Stimulated activated naive CD4-positive, alpha-beta T cell (primary cell): ENCODE measurements around the gene CCSER1.

ENCODE experiments used
- DNase-seq, 6 experiments: peaks; one replicate each; lab custom pipeline; 2025; lab: John Stamatoyannopoulos, UW

The CCSER1 gene

DNA sequence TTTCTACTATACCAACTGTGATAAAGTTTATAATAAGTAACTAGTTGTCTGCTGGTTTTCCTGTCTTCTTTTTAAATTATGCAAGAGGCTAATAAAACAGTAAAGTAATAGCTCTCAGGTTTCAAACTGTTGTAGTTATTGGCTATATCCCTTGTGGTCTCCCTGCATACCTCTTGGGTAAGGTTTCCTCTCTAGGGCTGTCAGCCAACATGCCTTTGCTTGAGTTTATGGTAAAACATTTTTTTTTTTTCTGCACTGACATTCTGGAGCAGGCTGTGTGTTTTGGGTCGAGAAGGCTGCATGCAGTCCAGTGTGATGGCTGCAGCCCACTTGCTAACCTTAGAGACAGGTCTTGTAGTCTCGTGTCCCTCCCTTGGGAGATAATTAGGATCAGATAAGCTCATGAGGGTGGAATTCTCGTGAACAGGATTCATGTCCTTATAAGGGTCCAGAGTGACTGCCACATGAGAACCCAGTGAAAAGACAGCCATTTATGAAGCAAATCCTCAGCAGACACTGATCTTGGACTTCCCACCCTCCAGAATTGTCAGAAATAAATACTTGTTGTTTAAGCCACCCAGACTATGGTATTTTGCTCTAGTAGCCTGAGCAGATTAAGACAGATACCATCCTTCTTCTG lies 831.2 kb downstream of the CCSER1 start:
- no peak for DNase-seq

DNA sequence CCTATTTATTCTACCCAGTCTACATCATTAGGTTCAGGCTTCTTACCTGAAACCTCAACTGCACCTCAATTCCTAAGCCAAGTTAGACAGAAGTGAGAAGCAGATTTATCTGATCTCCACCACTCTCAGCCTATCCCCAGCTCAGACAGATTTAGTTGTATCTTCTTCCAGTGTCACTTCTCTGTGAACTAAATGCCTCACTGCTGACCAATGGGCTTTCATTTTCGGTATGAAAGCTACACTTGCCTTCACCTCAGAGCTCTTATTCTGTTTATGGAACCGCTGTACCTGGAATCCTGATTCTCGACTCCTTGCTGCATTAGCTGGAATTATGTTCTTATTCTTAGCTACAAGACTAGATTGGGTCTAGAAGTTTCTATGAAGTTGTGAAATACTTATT lies 833.2 kb downstream of the CCSER1 start:
- DNase-seq = no peak

- no peak for DNase-seq
Observed at GRCh38 chr4:90960840-90961239, 833.6 kb downstream of the CCSER1 start.

DNA sequence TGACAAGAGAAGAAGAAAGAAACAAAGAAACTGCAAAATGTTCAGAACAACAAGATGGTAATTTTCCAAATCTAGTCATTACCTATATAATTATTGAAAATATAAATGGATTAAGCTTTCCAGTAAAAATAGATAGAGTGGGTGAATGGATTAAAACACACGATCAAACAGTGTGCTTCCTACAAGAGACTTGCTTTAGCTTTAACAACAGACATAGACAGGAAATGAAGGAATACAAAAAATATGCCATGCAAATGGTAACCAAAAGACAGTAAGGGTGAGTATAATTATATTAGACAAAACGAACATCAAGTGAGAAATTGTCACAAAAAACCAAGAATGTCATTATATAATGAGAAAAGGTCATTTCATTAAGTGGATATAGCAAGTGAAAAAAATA lies 842.8 kb downstream of the CCSER1 start:
- no peak for DNase-seq

- no peak for DNase-seq
Observed at GRCh38 chr4:90977726-90978125, 850.5 kb downstream of the CCSER1 start.

- DNase-seq = no peak
Observed at GRCh38 chr4:90979556-90979955, 852.4 kb downstream of the CCSER1 start.

GRCh38 chr4:90982813-90983212 lies 855.6 kb downstream of the CCSER1 start:
- DNase-seq = no peak

GRCh38 chr4:90990284-90990683 lies 863.1 kb downstream of the CCSER1 start:
- DNase-seq = no peak

GRCh38 chr4:90992213-90992612 lies 865.0 kb downstream of the CCSER1 start:
- no peak for DNase-seq

DNA sequence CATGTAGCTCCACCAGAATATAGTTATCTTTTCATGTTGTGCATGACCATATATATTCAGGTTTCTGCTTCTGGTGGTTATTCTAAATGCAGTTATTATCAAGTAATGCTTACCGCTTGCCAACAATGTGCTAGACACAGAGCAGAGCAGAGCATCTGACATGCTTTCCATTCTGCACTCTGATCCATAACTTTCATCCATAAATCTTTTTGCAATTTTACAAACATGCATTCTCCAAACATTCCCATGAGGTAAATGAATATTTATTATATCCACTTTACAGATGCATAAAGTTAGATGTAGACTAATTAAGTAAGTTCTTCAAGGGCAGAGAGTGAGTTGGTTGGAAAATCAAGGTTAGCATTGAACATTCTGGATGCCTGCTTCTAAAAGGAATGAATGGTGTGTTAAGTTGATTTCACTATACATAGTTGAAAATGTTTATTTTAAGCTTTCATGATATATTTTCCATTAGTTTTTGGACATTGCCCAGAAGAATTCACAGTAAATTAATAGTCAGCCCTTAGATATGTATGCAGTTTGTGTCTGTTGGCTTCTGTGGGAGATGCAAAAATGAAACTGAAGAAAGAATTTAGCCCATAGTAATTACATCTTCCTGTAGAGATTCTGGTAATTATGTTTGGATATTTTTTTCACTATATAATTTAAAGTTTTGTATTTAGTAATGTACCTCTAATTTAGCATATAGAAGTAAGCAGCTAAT lies 867.8 kb downstream of the CCSER1 start:
- DNase-seq = no peak

DNA sequence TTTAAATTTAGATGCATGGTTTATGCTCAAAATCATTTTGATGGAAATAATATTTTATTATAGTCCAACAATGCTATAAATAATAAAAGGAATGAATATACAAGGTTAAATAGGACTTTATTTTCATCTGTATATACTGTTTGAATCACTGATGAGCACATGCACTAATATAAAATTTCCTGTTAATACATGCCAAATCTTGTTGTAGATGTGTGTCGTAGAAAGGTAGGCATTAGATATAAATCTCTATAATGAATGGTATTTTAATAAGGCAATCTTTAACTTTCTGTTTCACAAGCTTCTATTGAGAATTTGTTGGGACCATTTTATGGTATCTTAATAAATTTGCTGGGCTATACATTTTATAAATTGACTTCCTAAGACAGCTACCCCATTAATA lies 868.8 kb downstream of the CCSER1 start:
- no peak for DNase-seq

DNA sequence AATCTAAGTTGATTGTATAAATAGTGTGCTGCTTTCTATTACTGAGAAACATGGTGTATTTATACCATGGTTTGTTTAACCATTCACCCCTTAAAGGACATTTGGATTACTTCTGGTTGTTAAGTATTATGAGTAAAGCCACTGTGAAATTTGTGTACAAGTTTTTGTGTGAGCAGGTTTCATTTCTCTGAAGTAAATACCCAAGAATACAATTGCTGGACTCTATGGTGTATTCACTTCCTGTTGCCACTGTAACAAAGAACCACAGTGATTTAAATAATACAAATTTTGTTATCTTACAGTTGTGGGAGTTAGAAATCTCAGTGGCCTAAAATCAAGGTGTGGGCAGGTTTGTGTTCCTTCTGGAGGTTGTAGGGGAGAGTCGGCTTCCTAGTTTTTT lies 869.6 kb downstream of the CCSER1 start:
- no peak for DNase-seq

- no peak for DNase-seq
Observed at GRCh38 chr4:91015861-91016260, 888.7 kb downstream of the CCSER1 start.

DNA sequence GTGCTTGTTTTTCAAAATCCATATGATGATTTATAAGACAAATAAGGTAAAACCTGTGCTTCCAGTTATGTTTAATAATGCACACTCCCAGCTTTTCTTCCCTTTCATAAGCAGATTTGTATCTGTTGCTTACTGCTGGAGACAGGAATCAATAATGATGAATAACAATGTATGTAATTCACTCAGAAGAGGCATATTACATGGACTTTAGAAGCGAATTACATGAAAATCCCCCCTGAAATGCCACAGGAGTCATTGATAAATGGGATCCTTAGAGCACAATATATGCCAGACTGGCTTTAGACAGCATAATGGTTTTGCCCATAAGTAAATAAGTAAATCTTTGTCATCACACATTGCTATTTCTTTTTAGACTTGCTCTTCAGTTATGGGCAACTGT lies 892.3 kb downstream of the CCSER1 start:
- no peak for DNase-seq

GRCh38 chr4:91025241-91026148 lies 898.3 kb downstream of the CCSER1 start:
- no peak for DNase-seq

DNA sequence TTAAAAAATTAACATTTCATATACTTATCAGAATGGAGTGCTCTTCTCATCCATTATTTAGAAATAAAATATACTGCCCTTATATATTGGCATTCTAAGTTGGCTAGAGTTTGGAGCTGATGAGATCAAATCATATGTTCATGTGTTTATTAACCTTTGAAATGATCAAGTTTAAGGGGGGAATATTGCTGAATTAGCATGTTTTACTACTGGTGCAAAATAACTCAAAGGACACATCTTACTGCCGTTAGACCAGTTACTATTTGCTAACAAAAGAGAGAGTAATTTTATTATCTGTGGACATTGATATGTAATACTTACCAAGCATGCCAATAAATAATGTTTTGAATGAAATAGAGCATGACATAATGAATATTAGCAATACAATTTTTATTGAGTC lies 901.0 kb downstream of the CCSER1 start:
- DNase-seq = no peak

- DNase-seq = no peak
Observed at GRCh38 chr4:91031761-91032160, 904.6 kb downstream of the CCSER1 start.

- DNase-seq = no peak
Observed at GRCh38 chr4:91032725-91033445, 905.7 kb downstream of the CCSER1 start.

DNA sequence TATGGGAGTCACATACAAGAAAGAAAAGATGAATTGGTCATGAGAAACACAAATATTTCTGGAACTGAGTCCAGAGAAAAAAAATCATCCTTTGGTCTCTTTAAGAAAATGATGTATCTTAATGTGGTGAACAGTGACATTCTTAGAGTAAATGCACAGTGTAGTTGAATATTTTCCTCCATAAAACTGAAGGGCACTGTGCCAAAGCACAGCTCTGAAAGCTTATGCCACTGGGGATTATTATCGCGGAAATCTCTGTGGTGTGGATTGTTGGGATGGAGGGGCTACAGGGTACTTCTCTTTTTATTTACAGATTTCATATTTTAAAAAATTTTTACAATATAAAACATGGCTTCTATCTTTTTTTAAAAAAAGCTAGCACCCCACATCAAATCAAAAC lies 908.1 kb downstream of the CCSER1 start:
- DNase-seq = no peak

DNA sequence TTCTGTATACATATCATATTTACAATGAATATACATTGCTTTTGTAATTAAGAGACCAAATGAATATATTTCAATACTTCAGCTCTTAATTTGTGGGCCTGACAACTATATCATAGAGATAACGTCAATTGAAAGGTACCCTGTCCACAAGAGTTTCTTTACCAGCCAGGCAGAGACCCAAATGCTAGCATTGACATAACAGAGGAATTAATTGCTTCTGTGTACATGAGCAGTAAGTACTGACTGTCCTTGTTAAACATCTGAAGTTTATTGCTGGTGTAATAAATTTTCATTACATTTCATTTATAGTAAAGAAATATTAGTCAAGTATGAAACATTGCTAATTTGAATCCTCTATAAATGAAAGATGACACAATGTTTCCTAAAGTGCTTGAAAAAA lies 910.8 kb downstream of the CCSER1 start:
- DNase-seq = no peak

- no peak for DNase-seq
Observed at GRCh38 chr4:91057871-91058270, 930.7 kb downstream of the CCSER1 start.

GRCh38 chr4:91058345-91058744 lies 931.2 kb downstream of the CCSER1 start:
- no peak for DNase-seq
